Stimulated activated CD8-positive, alpha-beta memory T cell treated with anti-CD3 and anti-CD28 coated beads, Interleukin-15, amount 100 ng/mL, for 48 hours (primary cell): Measurements from ENCODE around the gene HIGD1C.
"Not testable (repeated sequence)": the region's sequence is repeated elsewhere in the genome, so short reads cannot be mapped to it uniquely, and the experiment has no call there.

Experiments
- DNase-seq, 2 donors: peaks; one replicate each; pipeline ENCODE4 v3.0.0-alpha.2; 2020; ENCODE audit warnings: low read depth in 2 of 2

HIGD1C gene

GRCh38 chr12:50933459-50934124, 18.8 kb upstream of the HIGD1C start:
- no peak for DNase-seq

GRCh38 chr12:50934371-50934851, 17.9 kb upstream of the HIGD1C start:
- no peak for DNase-seq

GRCh38 chr12:50934981-50935807, 17.1 kb upstream of the HIGD1C start:
- no peak for DNase-seq

- DNase-seq = no peak
These were observed 15.4 kb upstream of the HIGD1C start for GRCh38 chr12:50936821-50937530.

- no peak for DNase-seq
These were observed 14.7 kb upstream of the HIGD1C start for GRCh38 chr12:50937653-50938052.

- DNase-seq = no peak
These were observed 4.3 kb upstream of the HIGD1C start for GRCh38 chr12:50947933-50948626.

GRCh38 chr12:50948798-50949197, 3.5 kb upstream of the HIGD1C start:
- DNase-seq = no peak

GRCh38 chr12:50949801-50950302, 2.5 kb upstream of the HIGD1C start:
- no peak for DNase-seq

- DNase-seq = no peak
These were observed 1.2 kb upstream of the HIGD1C start for GRCh38 chr12:50951112-50951511.

- DNase-seq = no peak
These were observed 703 bp downstream of the HIGD1C start for GRCh38 chr12:50953047-50953446.

GRCh38 chr12:50954789-50955188, 2.4 kb downstream of the HIGD1C start:
- DNase-seq = not testable (repeated sequence)

- no peak for DNase-seq
These were observed 2.9 kb downstream of the HIGD1C start for GRCh38 chr12:50955288-50955687.

GRCh38 chr12:50955697-50956096, 3.4 kb downstream of the HIGD1C start:
- DNase-seq = no peak

- no peak for DNase-seq
These were observed 7.8 kb downstream of the HIGD1C start for GRCh38 chr12:50960130-50960529.

- DNase-seq = no peak
These were observed 9.4 kb downstream of the HIGD1C start for GRCh38 chr12:50961708-50962107.

- no peak for DNase-seq
These were observed 12.1 kb downstream of the HIGD1C start for GRCh38 chr12:50964432-50964831.

GRCh38 chr12:50971946-50972345, 19.6 kb downstream of the HIGD1C start:
- no peak for DNase-seq

- DNase-seq = no peak
These were observed 27.2 kb downstream of the HIGD1C start for GRCh38 chr12:50979369-50980052.

- no peak for DNase-seq
These were observed 28.2 kb downstream of the HIGD1C start for GRCh38 chr12:50980545-50980944.

GRCh38 chr12:50981319-50982239, 29.2 kb downstream of the HIGD1C start:
- no peak for DNase-seq
